MM.1S (cell line): ENCODE data around the gene RCVRN.

Experiments
- CTCF ChIP-seq: fragments of 300-600 bp; sonication (generic); IDR thresholded peaks from 2 replicates; pipeline ENCODE4 v1.5.1; 2016; ENCODE audit warnings: antibody characterized with exemption, low read length, mixed read lengths
- EZH2 ChIP-seq: fragments of 300-600 bp; sonication (generic); optimal IDR thresholded peaks from 2 replicates; pipeline ENCODE3; 2017; ENCODE audit warnings: low read depth, mild to moderate bottlenecking, antibody characterized with exemption, low read length, mixed read lengths
- EZH2phosphoT487 ChIP-seq: fragments of 300-600 bp; sonication (generic); IDR thresholded peaks from 2 replicates; pipeline ENCODE4 v1.6.1; 2018; ENCODE audit warnings: antibody characterized with exemption, low read length

GRCh38 chr17:9943343-9943742 is 38.3 kb upstream of the RCVRN start:
- no peak for TF ChIP-seq CTCF
- no peak for TF ChIP-seq EZH2phosphoT487
- TF ChIP-seq EZH2: no peak
